HEK293 (cell line): ENCODE results near the gene EXT2.

Experiments
- CTCF ChIA-PET: fragments of 350-600 bp; formaldehyde crosslinking; extraction: SDS; loops from one replicate; lab custom pipeline; 2021; ENCODE audit warnings: antibody characterized with exemption; lab: Yijun Ruan, JAX
- POLR2A ChIA-PET: fragments of 300-600 bp; formaldehyde crosslinking; extraction: SDS; loops from one replicate; lab custom pipeline; 2020; ENCODE audit warnings: antibody characterized with exemption, inconsistent platforms; lab: Yijun Ruan, JAX
- H3K27ac ChIP-seq: fragments of 200-500 bp; sonication (Bioruptor generic); 2 replicates; pipeline ENCODE4 v1.5.1; 2014; ENCODE audit warnings: low read depth, low read length, control low read depth, inconsistent platforms; ENCODE audit errors: extremely low read depth
- H3K36me3 ChIP-seq, 2 experiments: fragments of 200-500 bp in 1 of 2; sonication (Bioruptor generic) in 1 of 2; 1 replicate in 1 of 2; 2 replicates in 1 of 2; pipeline ENCODE4 v1.5.1; 2014 to 2017; ENCODE audit warnings: inconsistent platforms in 2 of 2, low read length in 2 of 2; ENCODE audit not compliant: control insufficient read depth in 2 of 2, insufficient read depth in 1 of 2
- H3K4me1 ChIP-seq: fragments of 200-500 bp; sonication (Bioruptor generic); 2 replicates; pipeline ENCODE4 v1.5.1; 2014; ENCODE audit warnings: mild to moderate bottlenecking, low read length, inconsistent platforms; ENCODE audit not compliant: control insufficient read depth, insufficient read depth
- H3K4me3 ChIP-seq: 2 replicates; pipeline ENCODE4 v1.5.1; 2011; ENCODE audit warnings: low read depth, mild to moderate bottlenecking, control low read depth, low read length, moderate library complexity
- H3K9me3 ChIP-seq: fragments of 200-500 bp; sonication (Bioruptor generic); 2 replicates; pipeline ENCODE4 v1.5.1; 2014; ENCODE audit warnings: low read depth, low read length, inconsistent platforms; ENCODE audit not compliant: control insufficient read depth, insufficient read depth
- FEZF1 ChIP-seq: fragments of 450-650 bp; formaldehyde crosslinking; IDR thresholded peaks from 2 replicates; pipeline ENCODE4 v1.5.1; 2016; ENCODE audit warnings: missing biosample characterization, missing genetic modification characterization
- GLIS1 ChIP-seq: fragments of 450-650 bp; formaldehyde crosslinking; IDR thresholded peaks from 2 replicates; pipeline ENCODE4 v1.5.1; 2016; ENCODE audit warnings: missing biosample characterization, missing genetic modification characterization
- GLIS2 ChIP-seq: fragments of 450-650 bp; formaldehyde crosslinking; IDR thresholded peaks from 2 replicates; pipeline ENCODE4 v1.5.1; 2016; ENCODE audit warnings: missing biosample characterization, missing genetic modification characterization
- KLF7 ChIP-seq: fragments of 450-650 bp; formaldehyde crosslinking; IDR thresholded peaks from 2 replicates; pipeline ENCODE4 v1.5.1; 2016; ENCODE audit warnings: missing biosample characterization, missing genetic modification characterization, borderline replicate concordance
- SP3 ChIP-seq: fragments of 450-650 bp; formaldehyde crosslinking; IDR thresholded peaks from 2 replicates; pipeline ENCODE4 v1.5.1; 2016; ENCODE audit warnings: missing biosample characterization, missing genetic modification characterization
- TCF7L2 ChIP-seq: IDR thresholded peaks from 2 replicates; pipeline ENCODE4 v1.6.1; 2011; ENCODE audit warnings: low read depth, mild to moderate bottlenecking, inconsistent platforms, low read length, moderate library complexity, borderline replicate concordance
- WT1 ChIP-seq: fragments of 450-650 bp; formaldehyde crosslinking; IDR thresholded peaks from 2 replicates; pipeline ENCODE4 v1.5.1; 2016; ENCODE audit warnings: missing biosample characterization, missing genetic modification characterization
- ZBTB1 ChIP-seq: fragments of 450-650 bp; formaldehyde crosslinking; IDR thresholded peaks from 2 replicates; pipeline ENCODE4 v1.5.1; 2016; ENCODE audit warnings: missing biosample characterization, missing genetic modification characterization
- ZBTB20 ChIP-seq: fragments of 450-650 bp; formaldehyde crosslinking; IDR thresholded peaks from 2 replicates; pipeline ENCODE4 v1.5.1; 2016; ENCODE audit warnings: missing biosample characterization, missing genetic modification characterization
- ZEB2 ChIP-seq: fragments of 450-650 bp; formaldehyde crosslinking; IDR thresholded peaks from 2 replicates; pipeline ENCODE4 v1.5.1; 2016; ENCODE audit warnings: missing biosample characterization, missing genetic modification characterization
- ZIC2 ChIP-seq: fragments of 450-650 bp; formaldehyde crosslinking; IDR thresholded peaks from 2 replicates; pipeline ENCODE4 v1.5.1; 2016; ENCODE audit warnings: missing biosample characterization, missing genetic modification characterization
- ZNF133 ChIP-seq: fragments of 450-650 bp; formaldehyde crosslinking; IDR thresholded peaks from 2 replicates; pipeline ENCODE4 v1.5.1; 2016; ENCODE audit warnings: missing biosample characterization, missing genetic modification characterization
- ZNF138 ChIP-seq: fragments of 450-650 bp; formaldehyde crosslinking; IDR thresholded peaks from 2 replicates; pipeline ENCODE4 v1.5.1; 2016; ENCODE audit warnings: missing biosample characterization, missing genetic modification characterization, borderline replicate concordance
- ZNF266 ChIP-seq: fragments of 450-650 bp; formaldehyde crosslinking; IDR thresholded peaks from 2 replicates; pipeline ENCODE4 v1.5.1; 2016; ENCODE audit warnings: missing biosample characterization, missing genetic modification characterization, low read depth
- ZNF335 ChIP-seq: fragments of 450-650 bp; formaldehyde crosslinking; conservative IDR thresholded peaks from 2 replicates; pipeline ENCODE4 v1.5.1; 2016; ENCODE audit warnings: missing biosample characterization, missing genetic modification characterization
- ZNF433 ChIP-seq: fragments of 450-650 bp; formaldehyde crosslinking; IDR thresholded peaks from 2 replicates; pipeline ENCODE4 v1.5.1; 2016; ENCODE audit warnings: missing biosample characterization, missing genetic modification characterization, low read depth
- ZNF48 ChIP-seq: fragments of 450-650 bp; formaldehyde crosslinking; IDR thresholded peaks from 2 replicates; pipeline ENCODE4 v1.5.1; 2016; ENCODE audit warnings: missing biosample characterization, missing genetic modification characterization
- ZNF544 ChIP-seq: fragments of 450-650 bp; formaldehyde crosslinking; IDR thresholded peaks from 2 replicates; pipeline ENCODE4 v1.5.0; 2017; ENCODE audit warnings: missing biosample characterization, missing genetic modification characterization
- ZNF707 ChIP-seq: fragments of 450-650 bp; formaldehyde crosslinking; IDR thresholded peaks from 2 replicates; pipeline ENCODE4 v1.5.1; 2016; ENCODE audit warnings: missing biosample characterization, missing genetic modification characterization
- ZXDB ChIP-seq: fragments of 450-650 bp; formaldehyde crosslinking; IDR thresholded peaks from 2 replicates; pipeline ENCODE4 v1.5.1; 2016; ENCODE audit warnings: missing biosample characterization, missing genetic modification characterization
- TF ChIP-seq, protein P1 (sequence below): fragments of 450-650 bp; formaldehyde crosslinking; IDR thresholded peaks from 2 replicates; pipeline ENCODE4 v1.5.1; 2016; ENCODE audit warnings: missing biosample characterization, missing genetic modification characterization
- TF ChIP-seq, protein P2 (sequence below): fragments of 450-650 bp; formaldehyde crosslinking; IDR thresholded peaks from 2 replicates; pipeline ENCODE4 v1.5.1; 2016; ENCODE audit warnings: missing biosample characterization, missing genetic modification characterization
- TF ChIP-seq, protein P3 (sequence below): fragments of 450-650 bp; formaldehyde crosslinking; IDR thresholded peaks from 2 replicates; pipeline ENCODE4 v1.5.1; 2016; ENCODE audit warnings: missing biosample characterization, missing genetic modification characterization

The EXT2 gene

DNA sequence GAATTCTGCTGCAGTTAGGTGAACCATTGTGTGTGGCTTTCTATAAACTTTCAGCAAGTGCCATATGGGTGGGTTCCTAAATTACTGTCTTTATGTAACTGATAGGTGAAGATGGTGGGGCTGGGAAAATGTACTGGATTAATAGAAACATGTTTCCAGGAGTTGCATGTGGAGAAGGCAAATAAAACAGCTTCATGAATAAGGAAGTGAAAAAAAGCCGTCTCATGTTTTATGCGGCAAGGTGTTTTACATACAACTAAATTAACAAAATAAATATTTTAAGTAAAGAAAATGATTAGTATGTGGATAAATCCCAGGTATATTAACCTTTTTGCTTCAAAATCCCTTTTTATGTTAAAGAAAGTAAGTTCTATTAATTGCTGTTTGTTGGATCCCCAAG lies 67.2 kb downstream of the EXT2 start:
- H3K27ac ChIP-seq = no peak overlapping the region
- ChIA-PET CTCF (no interaction called here), POLR2A (no interaction called here)
- no peaks in the 10 kb centered on the region for H3K4me1 ChIP-seq
- H3K36me3 ChIP-seq = peaks cover 0 to 12% of the 10 kb centered on the region in 2 experiments; a peak in 1 of 3 replicates
- H3K4me3 ChIP-seq = no peak overlapping the region
- TF ChIP-seq ZBTB20 (tag by site-specific recombination) (no peak), ZNF335 (tag by site-specific recombination) (no peak), ZNF266 (no peak), KLF7 (no peak), ZIC2 (tag by site-specific recombination) (no peak), ZEB2 (tag by site-specific recombination) (no peak), ZXDB (tag by site-specific recombination) (no peak), SP3 (tag by site-specific recombination) (no peak), FEZF1 (tag by site-specific recombination) (no peak), GLIS2 (no peak), ZNF707 (tag by site-specific recombination) (no peak), ZNF433 (tag by site-specific recombination) (no peak)
- TF ChIP-seq, protein P1, sequence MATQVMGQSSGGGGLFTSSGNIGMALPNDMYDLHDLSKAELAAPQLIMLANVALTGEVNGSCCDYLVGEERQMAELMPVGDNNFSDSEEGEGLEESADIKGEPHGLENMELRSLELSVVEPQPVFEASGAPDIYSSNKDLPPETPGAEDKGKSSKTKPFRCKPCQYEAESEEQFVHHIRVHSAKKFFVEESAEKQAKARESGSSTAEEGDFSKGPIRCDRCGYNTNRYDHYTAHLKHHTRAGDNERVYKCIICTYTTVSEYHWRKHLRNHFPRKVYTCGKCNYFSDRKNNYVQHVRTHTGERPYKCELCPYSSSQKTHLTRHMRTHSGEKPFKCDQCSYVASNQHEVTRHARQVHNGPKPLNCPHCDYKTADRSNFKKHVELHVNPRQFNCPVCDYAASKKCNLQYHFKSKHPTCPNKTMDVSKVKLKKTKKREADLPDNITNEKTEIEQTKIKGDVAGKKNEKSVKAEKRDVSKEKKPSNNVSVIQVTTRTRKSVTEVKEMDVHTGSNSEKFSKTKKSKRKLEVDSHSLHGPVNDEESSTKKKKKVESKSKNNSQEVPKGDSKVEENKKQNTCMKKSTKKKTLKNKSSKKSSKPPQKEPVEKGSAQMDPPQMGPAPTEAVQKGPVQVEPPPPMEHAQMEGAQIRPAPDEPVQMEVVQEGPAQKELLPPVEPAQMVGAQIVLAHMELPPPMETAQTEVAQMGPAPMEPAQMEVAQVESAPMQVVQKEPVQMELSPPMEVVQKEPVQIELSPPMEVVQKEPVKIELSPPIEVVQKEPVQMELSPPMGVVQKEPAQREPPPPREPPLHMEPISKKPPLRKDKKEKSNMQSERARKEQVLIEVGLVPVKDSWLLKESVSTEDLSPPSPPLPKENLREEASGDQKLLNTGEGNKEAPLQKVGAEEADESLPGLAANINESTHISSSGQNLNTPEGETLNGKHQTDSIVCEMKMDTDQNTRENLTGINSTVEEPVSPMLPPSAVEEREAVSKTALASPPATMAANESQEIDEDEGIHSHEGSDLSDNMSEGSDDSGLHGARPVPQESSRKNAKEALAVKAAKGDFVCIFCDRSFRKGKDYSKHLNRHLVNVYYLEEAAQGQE = no peak
- TF ChIP-seq, protein P2, sequence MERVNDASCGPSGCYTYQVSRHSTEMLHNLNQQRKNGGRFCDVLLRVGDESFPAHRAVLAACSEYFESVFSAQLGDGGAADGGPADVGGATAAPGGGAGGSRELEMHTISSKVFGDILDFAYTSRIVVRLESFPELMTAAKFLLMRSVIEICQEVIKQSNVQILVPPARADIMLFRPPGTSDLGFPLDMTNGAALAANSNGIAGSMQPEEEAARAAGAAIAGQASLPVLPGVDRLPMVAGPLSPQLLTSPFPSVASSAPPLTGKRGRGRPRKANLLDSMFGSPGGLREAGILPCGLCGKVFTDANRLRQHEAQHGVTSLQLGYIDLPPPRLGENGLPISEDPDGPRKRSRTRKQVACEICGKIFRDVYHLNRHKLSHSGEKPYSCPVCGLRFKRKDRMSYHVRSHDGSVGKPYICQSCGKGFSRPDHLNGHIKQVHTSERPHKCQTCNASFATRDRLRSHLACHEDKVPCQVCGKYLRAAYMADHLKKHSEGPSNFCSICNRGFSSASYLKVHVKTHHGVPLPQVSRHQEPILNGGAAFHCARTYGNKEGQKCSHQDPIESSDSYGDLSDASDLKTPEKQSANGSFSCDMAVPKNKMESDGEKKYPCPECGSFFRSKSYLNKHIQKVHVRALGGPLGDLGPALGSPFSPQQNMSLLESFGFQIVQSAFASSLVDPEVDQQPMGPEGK = no peak
- H3K9me3 ChIP-seq = no peaks in the 10 kb centered on the region

DNA sequence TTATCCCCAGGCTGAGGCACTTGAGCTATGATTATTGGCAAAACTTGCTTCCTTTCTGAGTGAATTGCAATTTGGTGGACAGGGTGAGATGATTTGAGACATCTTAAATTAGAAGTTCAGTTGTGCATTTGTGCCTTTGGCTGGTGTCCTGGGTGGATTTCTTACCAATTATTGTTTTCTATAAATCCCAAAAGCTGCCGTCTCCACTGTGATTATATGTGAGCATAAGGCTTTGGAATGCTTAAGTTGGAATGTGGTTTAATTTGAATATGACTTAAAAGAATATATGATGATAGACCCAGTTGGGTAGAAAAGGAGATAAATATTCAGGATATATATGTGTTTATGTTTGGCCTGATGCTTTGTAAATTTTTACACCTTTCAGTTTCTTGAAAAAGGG lies 70.0 kb downstream of the EXT2 start:
- Histone ChIP-seq H3K4me1 (no peaks in the 10 kb centered on the region), H3K27ac (no peak overlapping the region)
- ChIA-PET CTCF (no interaction called here), POLR2A (no interaction called here)
- TF ChIP-seq TCF7L2 (no peak), ZNF544 (tag by site-specific recombination) (no peak), GLIS1 (tag by site-specific recombination) (no peak), ZNF48 (no peak), WT1 (tag by site-specific recombination) (no peak), ZNF138 (tag by site-specific recombination) (no peak), ZBTB1 (tag by site-specific recombination) (no peak), ZNF133 (tag by site-specific recombination) (no peak)
- TF ChIP-seq, protein P3, sequence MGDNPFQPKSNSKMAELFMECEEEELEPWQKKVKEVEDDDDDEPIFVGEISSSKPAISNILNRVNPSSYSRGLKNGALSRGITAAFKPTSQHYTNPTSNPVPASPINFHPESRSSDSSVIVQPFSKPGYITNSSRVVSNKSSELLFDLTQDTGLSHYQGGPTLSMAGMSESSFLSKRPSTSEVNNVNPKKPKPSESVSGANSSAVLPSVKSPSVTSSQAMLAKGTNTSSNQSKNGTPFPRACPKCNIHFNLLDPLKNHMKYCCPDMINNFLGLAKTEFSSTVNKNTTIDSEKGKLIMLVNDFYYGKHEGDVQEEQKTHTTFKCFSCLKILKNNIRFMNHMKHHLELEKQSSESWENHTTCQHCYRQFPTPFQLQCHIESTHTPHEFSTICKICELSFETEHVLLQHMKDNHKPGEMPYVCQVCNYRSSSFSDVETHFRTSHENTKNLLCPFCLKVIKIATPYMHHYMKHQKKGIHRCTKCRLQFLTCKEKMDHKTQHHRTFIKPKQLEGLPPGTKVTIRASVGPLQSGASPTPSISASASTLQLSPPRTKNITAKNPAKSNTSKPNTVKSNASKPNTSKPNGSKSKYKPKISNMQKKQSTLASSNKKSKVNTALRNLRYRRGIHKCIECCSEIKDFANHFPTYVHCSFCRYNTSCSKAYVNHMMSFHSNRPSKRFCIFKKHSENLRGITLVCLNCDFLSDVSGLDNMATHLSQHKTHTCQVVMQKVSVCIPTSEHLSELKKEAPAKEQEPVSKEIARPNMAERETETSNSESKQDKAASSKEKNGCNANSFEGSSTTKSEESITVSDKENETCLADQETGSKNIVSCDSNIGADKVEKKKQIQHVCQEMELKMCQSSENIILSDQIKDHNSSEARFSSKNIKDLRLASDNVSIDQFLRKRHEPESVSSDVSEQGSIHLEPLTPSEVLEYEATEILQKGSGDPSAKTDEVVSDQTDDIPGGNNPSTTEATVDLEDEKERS (tag by site-specific recombination) = no peak
- TF ChIP-seq, all 188 proteins: peak for 0
- Histone ChIP-seq H3K4me3 (no peak overlapping the region), H3K9me3 (no peaks in the 10 kb centered on the region), H3K36me3 (peaks cover 0 to 6% of the 10 kb centered on the region in 2 experiments; a peak in 1 of 3 replicates)
